OCI-M2 (cell line): ENCODE results near the gene STIM2.

Experiments
- DNase-seq: peaks from one replicate; lab custom pipeline; 2025; ENCODE audit not compliant: unreplicated experiment; lab: John Stamatoyannopoulos, UW

The STIM2 gene

GRCh38 chr4:26836539-26836938 lies 24.1 kb upstream of the STIM2 start:
- DNase-seq = no peak

DNA sequence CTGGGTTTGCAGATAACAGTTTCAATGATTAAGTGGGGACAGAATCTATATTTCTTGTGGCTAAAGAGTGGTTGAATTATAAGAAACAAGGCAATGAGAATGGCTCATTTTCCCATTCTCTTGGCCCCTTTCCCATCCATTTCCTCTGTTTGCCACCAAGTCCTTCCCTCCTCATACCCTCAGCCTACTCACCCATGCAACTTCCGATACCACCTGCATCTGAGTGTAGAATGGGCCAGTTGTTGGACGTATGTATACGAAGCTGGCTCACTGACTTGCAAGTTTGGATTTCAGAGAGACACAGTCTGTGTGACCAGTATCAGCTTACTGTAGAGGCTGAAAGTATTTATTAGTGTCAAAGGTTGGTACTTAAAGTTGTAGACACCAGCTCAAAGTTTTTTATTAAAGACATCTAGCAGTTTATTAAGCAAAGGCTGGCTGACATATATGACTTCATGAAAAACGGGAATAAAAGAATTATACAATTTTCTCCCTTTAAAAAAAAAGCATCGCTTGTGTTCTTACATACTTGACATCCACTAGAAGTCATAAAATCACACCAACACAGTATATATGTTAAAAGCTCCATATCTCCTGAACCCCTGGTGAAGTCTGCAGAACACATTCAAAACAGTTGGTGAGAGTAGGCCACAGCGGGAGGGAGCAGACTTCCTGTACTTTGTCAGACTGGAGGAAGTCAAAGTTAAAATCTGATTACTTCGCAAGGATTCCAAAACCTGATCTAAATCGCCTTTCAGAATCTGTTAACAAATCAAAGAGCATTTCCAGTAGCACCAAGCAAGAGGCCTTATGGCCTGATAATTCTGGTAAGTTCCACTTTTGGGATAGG lies 22.4 kb upstream of the STIM2 start:
- DNase-seq = no peak

DNA sequence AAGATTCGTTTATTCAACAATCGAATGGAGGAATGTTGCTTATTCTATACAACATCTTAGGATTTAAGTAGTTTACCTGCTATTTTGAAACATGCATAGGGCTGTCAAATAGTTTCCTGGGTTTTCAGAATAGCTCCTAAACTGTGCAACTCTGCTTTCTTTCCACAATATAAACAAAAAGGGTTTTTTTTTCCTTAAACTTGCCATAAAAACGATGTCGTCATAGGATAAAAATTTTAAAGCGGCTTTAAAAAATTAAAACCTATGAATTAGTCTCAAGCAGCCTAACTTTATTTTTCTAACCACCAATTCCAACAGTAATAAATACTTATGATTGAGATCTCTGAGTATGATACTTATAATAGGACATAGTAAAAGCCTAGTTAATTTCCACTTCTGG lies 21.6 kb upstream of the STIM2 start:
- no peak for DNase-seq

- no peak for DNase-seq
These were observed 21.1 kb upstream of the STIM2 start for GRCh38 chr4:26839534-26839951.

DNA sequence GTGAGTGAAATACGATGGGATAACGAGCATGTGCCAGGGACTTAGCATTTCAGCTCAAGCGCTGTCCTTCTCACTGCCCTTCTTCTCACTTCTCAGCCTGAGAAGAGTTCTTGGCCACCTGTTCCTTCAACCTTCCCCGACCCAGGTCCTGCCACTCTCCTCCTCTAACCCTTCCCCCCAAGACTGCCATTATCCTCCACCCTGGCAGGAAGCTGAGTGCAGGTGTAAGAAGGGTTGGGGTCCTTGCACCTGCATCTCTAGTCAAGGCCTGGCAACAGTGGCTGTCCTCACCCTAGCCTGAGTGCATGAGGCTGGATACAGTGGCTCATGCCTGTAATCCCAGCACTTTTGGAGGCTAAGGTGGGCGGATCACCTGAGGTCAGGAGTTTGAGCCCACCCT lies 19.9 kb upstream of the STIM2 start:
- no peak for DNase-seq

DNA sequence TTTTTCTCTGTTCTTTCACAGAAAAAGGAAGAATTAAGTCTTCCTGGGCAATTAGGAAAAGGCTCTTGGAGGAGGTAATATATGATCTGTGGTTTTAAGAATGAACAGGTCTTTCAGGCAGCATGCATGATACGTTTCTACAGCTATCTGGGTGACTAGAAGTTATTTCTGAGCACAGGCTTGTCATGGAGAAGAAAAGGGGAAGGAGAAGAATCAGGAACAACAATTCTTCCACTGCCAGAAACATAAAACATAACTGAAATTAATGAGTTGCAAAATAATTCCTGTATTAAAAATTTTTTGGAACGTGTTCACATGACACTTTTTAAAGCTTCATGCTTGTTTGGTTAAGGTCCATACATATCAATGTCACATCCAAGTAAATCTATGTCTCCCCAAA lies 17.7 kb upstream of the STIM2 start:
- no peak for DNase-seq

- DNase-seq = no peak
These were observed 10.1 kb upstream of the STIM2 start for GRCh38 chr4:26850528-26850927.

DNA sequence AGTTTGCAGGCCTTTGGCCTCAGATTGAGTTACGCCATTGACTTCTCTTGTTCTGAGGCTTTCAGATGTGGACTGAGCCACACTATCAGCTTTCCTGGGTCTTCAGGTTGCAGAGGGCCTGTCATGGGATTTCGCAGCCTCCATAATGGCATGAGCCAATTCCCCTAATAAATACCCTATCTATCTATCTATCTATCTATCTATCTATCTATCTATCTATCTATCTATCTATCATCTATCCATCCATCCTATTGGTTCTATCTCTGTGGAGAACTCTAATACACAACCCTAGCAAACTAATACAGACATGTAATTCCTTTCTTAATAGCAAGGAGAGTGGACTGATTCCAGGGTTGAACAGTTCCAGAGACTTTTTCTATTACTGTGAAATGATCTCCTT lies 9.5 kb upstream of the STIM2 start:
- DNase-seq = no peak

GRCh38 chr4:26854701-26855100 lies 5.9 kb upstream of the STIM2 start:
- DNase-seq = no peak

- no peak for DNase-seq
These were observed 3.7 kb upstream of the STIM2 start for GRCh38 chr4:26856906-26857277.

DNA sequence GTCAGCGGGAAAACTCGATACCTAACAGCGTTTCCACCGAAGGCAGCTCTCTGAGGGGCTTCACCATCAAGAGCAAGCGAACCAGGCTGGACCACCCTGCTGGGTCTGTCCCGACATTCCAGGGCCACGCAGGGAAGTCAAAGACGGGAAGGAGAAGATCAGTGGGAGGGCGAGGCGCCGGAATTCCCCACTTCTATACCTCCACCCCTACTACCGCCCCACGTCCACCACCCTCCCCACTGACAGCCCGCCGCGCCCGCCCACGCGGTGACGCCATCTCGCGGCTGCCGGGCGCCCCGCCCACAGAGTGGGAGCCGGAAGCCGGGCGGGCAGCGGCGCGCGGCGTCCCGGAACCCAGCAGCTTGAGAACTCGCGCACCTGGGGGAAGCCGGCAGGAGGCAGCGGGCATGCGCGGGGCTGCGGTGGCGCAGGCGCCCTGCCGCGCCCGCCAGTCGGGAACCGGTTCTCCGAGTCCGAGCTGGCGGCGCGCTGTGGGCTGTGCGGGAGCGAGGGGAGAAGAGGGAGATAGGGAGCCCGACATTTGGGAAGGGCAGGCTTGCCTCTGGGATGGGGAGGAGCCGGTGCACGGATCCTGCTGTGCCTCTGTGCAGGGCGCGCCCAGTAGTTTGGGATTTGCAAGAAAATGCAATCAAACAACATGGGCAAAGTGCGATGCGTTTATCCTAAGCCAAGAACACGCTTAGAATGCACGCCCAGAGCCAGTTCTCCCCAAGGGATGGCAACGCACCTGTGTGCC lies 3.2 kb upstream of the STIM2 start:
- no peak for DNase-seq

GRCh38 chr4:26858035-26858918 lies 2.4 kb upstream of the STIM2 start:
- DNase-seq = no peak

GRCh38 chr4:26858947-26859401 lies 1.7 kb upstream of the STIM2 start:
- DNase-seq = no peak

DNA sequence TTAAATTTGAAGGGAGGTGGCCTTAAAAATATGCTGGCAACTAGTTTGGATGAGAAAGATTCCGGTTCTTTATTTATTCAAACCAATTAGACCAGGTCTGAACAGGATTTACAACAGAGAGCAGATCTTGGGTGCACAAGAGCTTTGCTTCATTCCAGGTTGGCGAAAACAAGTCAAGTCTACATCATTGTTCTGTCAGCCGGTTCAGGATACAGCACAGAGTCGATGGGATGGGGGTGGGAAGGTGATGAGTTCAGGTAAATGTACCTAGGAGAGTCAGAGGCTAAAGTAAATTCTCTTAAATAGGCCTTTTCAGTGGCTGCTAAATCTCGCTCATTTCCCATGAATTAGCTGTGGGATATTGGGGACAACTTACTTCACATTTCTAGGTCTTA lies 882 bp upstream of the STIM2 start:
- DNase-seq = no peak

DNA sequence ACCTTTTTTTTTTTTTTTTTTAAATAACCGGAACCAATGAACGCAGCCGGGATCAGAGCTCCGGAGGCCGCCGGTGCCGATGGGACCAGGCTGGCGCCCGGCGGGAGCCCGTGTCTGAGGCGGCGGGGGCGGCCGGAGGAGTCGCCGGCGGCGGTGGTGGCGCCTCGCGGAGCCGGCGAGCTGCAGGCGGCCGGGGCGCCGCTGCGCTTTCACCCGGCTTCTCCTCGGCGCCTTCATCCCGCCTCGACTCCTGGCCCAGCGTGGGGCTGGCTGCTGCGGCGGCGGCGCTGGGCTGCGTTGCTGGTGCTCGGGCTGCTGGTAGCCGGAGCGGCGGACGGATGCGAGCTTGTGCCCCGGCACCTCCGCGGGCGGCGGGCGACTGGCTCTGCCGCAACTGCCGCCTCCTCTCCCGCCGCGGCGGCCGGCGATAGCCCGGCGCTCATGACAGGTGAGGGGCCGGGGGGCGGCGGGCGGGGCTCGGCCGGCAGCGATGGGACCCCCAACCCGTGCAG lies 337 bp downstream of the STIM2 start:
- DNase-seq = no peak

DNA sequence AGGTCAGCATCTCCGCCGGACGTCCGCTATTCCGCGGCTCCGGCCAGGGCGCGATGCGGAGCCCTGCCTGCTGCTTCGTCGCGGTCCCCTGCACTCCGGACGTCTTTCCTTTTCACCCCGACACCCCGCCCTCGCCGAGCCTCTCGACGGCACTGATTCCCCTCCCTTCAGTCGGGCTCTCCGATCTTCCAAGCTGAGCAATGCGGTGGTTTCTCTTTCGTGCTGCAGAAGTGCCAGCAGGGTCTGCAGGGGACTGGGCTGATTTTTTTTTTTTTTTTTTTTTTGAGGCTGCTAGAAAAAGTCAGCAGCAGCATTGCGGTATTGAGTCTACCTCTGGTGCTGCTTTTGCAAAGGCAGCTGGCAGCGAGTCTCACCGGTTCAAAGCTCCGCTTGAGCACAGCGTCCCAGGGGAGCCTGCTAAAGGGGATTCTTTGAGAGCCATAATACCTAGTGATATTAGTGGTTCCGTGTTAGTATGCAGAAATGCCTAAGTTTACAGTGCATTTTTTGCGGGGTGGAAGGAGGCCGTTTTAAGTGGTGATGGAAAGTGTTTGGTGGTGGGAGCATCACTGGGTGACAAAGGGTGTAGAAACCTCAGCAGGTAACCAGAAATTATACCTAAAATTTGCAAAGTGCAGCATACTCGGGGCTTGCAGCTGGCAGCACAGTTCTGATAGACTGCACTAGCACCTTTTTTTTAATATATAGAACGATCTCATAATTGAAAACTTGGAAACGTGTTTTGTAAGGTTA lies 969 bp downstream of the STIM2 start:
- DNase-seq = no peak

DNA sequence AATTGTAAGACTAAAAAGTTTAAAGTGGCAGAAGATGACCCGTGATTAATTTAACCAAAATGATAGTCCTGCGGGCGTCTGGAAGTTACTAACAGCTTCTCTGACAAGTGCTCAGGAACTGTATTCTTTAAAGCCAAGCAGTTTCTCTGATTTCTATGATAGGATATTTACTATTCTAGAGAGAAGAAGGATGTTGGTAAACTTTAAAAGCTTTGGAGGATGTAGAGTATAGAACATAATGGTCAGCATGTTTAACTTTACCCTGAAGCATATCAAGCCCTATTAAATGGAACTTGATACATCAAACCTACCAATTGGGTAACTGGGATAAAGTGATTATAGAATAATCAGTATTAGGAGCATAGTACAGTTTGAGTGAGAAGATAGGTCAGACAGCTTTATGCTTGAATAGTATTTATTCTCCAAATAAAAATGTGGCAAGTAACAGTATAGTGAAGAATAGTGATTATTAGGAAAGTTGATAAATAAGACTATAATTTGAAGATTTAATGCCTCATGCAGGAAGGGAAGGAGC lies 1.8 kb downstream of the STIM2 start:
- DNase-seq = no peak

- no peak for DNase-seq
These were observed 2.9 kb downstream of the STIM2 start for GRCh38 chr4:26863512-26863911.

DNA sequence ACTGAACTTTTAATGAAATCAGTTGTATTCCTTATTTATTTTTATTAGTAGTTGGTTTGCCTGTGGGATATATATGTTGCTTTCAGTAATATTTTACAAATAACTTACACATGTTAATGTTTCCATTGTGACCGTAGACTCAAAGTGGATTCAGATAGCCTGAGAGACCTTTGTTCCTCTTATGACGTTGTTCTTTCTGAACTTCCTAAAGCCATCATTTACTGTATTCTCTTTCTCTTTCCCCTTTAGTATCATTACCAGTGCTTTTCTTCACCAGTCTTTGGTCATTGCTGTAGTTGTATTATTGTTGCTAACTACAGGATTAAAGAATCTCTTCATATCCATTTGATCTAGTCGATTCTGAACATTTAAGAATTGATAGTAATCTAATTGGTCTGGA lies 4.3 kb downstream of the STIM2 start:
- DNase-seq = no peak

- DNase-seq = no peak
These were observed 5.6 kb downstream of the STIM2 start for GRCh38 chr4:26866203-26866602.
